Natural killer cell (primary cell): ENCODE results near the gene MYADML2. TPM values are rescaled to one million over a fixed set of nuclear protein-coding genes. Genes with fewer than 3 reads are reported as not detected.

Experiments used
- ATAC-seq, 3 donors: fragments of 150-1000 bp in 2 of 3; fragments of 200-7000 bp in 1 of 3; cut with Tn5 transposase; 1 replicate in 1 of 3; 2 replicates in 2 of 3; pipeline ENCODE4 v1.10.0; 2021; ENCODE audit warnings: mild to moderate bottlenecking in 2 of 3, moderate library complexity in 2 of 3
- DNase-seq, 2 donors: peaks; one replicate each; pipeline versions ENCODE4 v3.0.0 to v3.0.0-alpha.2; 2013 to 2021; ENCODE audit warnings: mixed read lengths in 1 of 2
- H3K27ac ChIP-seq: one replicate; pipeline ENCODE4 v1.5.1; 2013; ENCODE audit warnings: mild to moderate bottlenecking, low read length
- H3K27me3 ChIP-seq: one replicate; pipeline ENCODE4 v1.6.1; 2013; ENCODE audit warnings: low read length; ENCODE audit not compliant: control insufficient read depth, insufficient read depth
- H3K36me3 ChIP-seq: one replicate; pipeline ENCODE4 v1.6.1; 2013; ENCODE audit warnings: low read length; ENCODE audit not compliant: control insufficient read depth, insufficient read depth
- H3K4me1 ChIP-seq: one replicate; pipeline ENCODE4 v1.6.1; 2013; ENCODE audit warnings: low read length; ENCODE audit not compliant: control insufficient read depth, insufficient read depth
- H3K4me3 ChIP-seq: one replicate; pipeline ENCODE4 v1.5.1; 2013; ENCODE audit warnings: low read length
- H3K9me3 ChIP-seq: one replicate; pipeline ENCODE4 v1.6.1; 2013; ENCODE audit warnings: low read length; ENCODE audit not compliant: control insufficient read depth, insufficient read depth
- H3K27ac Mint-ChIP-seq, 2 donors: one replicate each; pipeline ENCODE4 v1.8.0; 2022; ENCODE audit warnings: mild to moderate bottlenecking in 2 of 2, mixed read lengths in 2 of 2, moderate library complexity in 1 of 2
- H3K27me3 Mint-ChIP-seq, 2 donors: one replicate each; pipeline ENCODE4 v1.8.0; 2022; ENCODE audit warnings: low read depth in 2 of 2, mixed read lengths in 2 of 2
- H3K36me3 Mint-ChIP-seq: one replicate; pipeline ENCODE4 v1.8.0; 2022; ENCODE audit warnings: mixed read lengths
- H3K4me1 Mint-ChIP-seq, 2 donors: one replicate each; pipeline ENCODE4 v1.8.0; 2022; ENCODE audit warnings: mixed read lengths in 2 of 2
- H3K4me3 Mint-ChIP-seq: one replicate; pipeline ENCODE4 v1.8.0; 2022; ENCODE audit warnings: mild to moderate bottlenecking, moderate library complexity, mixed read lengths
- H3K9me3 Mint-ChIP-seq, 2 donors: one replicate each; pipeline ENCODE4 v1.8.0; 2022; ENCODE audit warnings: mixed read lengths in 2 of 2
- WGBS: methylation state at CpG from one replicate; pipeline ENCODE4 v1.1.7; 2013; ENCODE audit warnings: missing lambda C conversion rate; ENCODE audit not compliant: insufficient coverage; 5-methylcytosine and 5-hydroxymethylcytosine counted together
- intact Hi-C: fragments of 100-400 bp; cut with micrococcal nuclease; formaldehyde crosslinking; loops from one replicate; pipeline ENCODE4 v1.14.2; 2022
- total RNA-seq, 4 donors: library from RNA; stranded (reverse); fragments of 120-200 nt in 1 of 4; gene quantifications; one replicate each; pipeline versions ENCODE4 v1.2.3 to v1.2.4, GENCODE V29; 2013 to 2022
- TF ChIP-seq, protein P1 (sequence below): fragments of 200-600 bp; IDR thresholded peaks from one replicate; pipeline ENCODE4 v1.8.0; 2022; ENCODE audit warnings: antibody characterized with exemption

MYADML2 gene
- total RNA-seq, 3 donors from 2014 or later (not counting 1 experiment from before 2014, with no cell fraction given) = not detected

- TF ChIP-seq, protein P1, sequence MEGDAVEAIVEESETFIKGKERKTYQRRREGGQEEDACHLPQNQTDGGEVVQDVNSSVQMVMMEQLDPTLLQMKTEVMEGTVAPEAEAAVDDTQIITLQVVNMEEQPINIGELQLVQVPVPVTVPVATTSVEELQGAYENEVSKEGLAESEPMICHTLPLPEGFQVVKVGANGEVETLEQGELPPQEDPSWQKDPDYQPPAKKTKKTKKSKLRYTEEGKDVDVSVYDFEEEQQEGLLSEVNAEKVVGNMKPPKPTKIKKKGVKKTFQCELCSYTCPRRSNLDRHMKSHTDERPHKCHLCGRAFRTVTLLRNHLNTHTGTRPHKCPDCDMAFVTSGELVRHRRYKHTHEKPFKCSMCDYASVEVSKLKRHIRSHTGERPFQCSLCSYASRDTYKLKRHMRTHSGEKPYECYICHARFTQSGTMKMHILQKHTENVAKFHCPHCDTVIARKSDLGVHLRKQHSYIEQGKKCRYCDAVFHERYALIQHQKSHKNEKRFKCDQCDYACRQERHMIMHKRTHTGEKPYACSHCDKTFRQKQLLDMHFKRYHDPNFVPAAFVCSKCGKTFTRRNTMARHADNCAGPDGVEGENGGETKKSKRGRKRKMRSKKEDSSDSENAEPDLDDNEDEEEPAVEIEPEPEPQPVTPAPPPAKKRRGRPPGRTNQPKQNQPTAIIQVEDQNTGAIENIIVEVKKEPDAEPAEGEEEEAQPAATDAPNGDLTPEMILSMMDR = no peak
- Mint-ChIP-seq H3K4me1 (no peaks in the 10 kb centered on the region), H3K36me3 (no peaks in the 10 kb centered on the region), H3K9me3 (no peaks in the 10 kb centered on the region), H3K27ac (no peak overlapping the region), H3K27me3 (peaks cover 7 to 8% of the 10 kb centered on the region in 2 donors), H3K4me3 (no peak overlapping the region)
- H3K36me3 ChIP-seq = peaks cover 27% of the 10 kb centered on the region
- 97% methylated on average over 19 of the region's 19 CpGs for WGBS
- H3K9me3 ChIP-seq = no peaks in the 10 kb centered on the region
- DNase-seq (no peak), ATAC-seq (no peak)
- H3K27me3 ChIP-seq = peaks cover 8% of the 10 kb centered on the region
- intact Hi-C loops = no loop called here
- no peak overlapping the region for H3K27ac ChIP-seq
- H3K4me3 ChIP-seq = no peak overlapping the region
- H3K4me1 ChIP-seq = peaks cover 5% of the 10 kb centered on the region
These were observed 48.8 kb downstream of the MYADML2 start for GRCh38 chr17:81898029-81898866.

DNA sequence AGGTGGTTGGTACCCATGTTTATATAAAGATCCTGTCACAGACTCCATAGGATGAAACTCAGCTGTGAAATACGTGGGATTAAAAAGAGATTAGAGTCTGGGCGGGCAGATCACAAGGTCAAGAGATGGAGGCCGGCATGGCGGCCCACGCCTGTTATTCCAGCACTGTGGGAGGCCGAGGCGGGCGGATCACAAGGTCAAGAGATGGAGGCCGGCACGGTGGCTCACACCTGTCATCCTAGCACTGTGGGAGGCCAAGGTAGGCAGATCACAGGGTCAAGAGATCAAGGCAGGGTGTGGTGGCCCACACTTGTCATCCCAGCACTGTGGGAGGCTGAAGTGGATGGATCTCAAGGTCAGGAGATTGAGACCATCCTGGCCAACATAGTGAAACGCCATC lies 51.6 kb downstream of the MYADML2 start:
- 98% methylated on average over 11 of the region's 11 CpGs for WGBS
- H3K27me3 Mint-ChIP-seq = no peaks in the 10 kb centered on the region
- Histone ChIP-seq H3K9me3 (no peaks in the 10 kb centered on the region), H3K27me3 (no peaks in the 10 kb centered on the region), H3K4me3 (no peak overlapping the region), H3K36me3 (peaks cover 27% of the 10 kb centered on the region), H3K4me1 (peaks cover 14% of the 10 kb centered on the region), H3K27ac (no peak overlapping the region)
- intact Hi-C loops = no loop called here
- H3K9me3 Mint-ChIP-seq = no peaks in the 10 kb centered on the region
- ATAC-seq (no peak), DNase-seq (no peak)
- TF ChIP-seq, protein P1 = no peak
- no peaks in the 10 kb centered on the region for H3K36me3 Mint-ChIP-seq
- no peak overlapping the region for H3K27ac Mint-ChIP-seq
- H3K4me3 Mint-ChIP-seq = no peak overlapping the region
- H3K4me1 Mint-ChIP-seq = peaks cover 0 to 5% of the 10 kb centered on the region in 2 donors

GRCh38 chr17:81891303-81891552 lies 55.8 kb downstream of the MYADML2 start:
- Histone ChIP-seq H3K27ac (no peak overlapping the region), H3K4me1 (peaks cover 23% of the 10 kb centered on the region), H3K36me3 (peaks cover 42% of the 10 kb centered on the region), H3K4me3 (no peak overlapping the region), H3K27me3 (no peaks in the 10 kb centered on the region), H3K9me3 (no peaks in the 10 kb centered on the region)
- no peak for DNase-seq
- under 1% methylated on average over 40 of the region's 40 CpGs for WGBS
- peaks cover 10 to 18% of the 10 kb centered on the region in 2 donors for H3K4me1 Mint-ChIP-seq
- no peaks in the 10 kb centered on the region for H3K36me3 Mint-ChIP-seq
- H3K27me3 Mint-ChIP-seq = no peaks in the 10 kb centered on the region
- TF ChIP-seq, protein P1 = no peak
- intact Hi-C loops = no loop called here
- H3K9me3 Mint-ChIP-seq = no peaks in the 10 kb centered on the region
- H3K4me3 Mint-ChIP-seq = peak overlapping the region; percentile 97
- peak overlapping the region; percentile 93 to 96 for H3K27ac Mint-ChIP-seq
- ATAC-seq = peak; percentile 15 to 25 (median 16)
